PFSK-1 (cell line): Measurements from ENCODE around the gene TRIM45.

Experiments
- FOXP2 ChIP-seq: optimal IDR thresholded peaks from 2 replicates; pipeline ENCODE3; 2011; ENCODE audit warnings: borderline replicate concordance, control low read depth, inconsistent platforms; ENCODE audit not compliant: insufficient read depth; ENCODE audit errors: extremely low read length, extremely low read depth
- POLR2AphosphoS5 ChIP-seq: IDR thresholded peaks from 2 replicates; pipeline ENCODE4 v1.6.1; 2012; ENCODE audit warnings: low read depth, mild to moderate bottlenecking, control low read depth, low read length, moderate library complexity
- SIN3A ChIP-seq: IDR thresholded peaks from 2 replicates; pipeline ENCODE4 v1.6.1; 2012; ENCODE audit warnings: mild to moderate bottlenecking, low read length, moderate library complexity, borderline replicate concordance; ENCODE audit not compliant: insufficient read depth
- TAF1 ChIP-seq: IDR thresholded peaks from 2 replicates; pipeline ENCODE4 v1.6.1; 2012; ENCODE audit warnings: low read length, control low read depth, borderline replicate concordance; ENCODE audit not compliant: insufficient read depth
- TF ChIP-seq, protein P1 (sequence below), 2 experiments: IDR thresholded peaks; 2 replicates each; pipeline versions ENCODE4 v1.6.1 to v1.8.0; 2011 to 2012; ENCODE audit warnings: low read depth in 2 of 2, low read length in 2 of 2, control low read depth in 1 of 2, inconsistent platforms in 1 of 2, mild to moderate bottlenecking in 1 of 2, moderate library complexity in 1 of 2; ENCODE audit not compliant: insufficient read depth in 1 of 2

The TRIM45 gene

DNA sequence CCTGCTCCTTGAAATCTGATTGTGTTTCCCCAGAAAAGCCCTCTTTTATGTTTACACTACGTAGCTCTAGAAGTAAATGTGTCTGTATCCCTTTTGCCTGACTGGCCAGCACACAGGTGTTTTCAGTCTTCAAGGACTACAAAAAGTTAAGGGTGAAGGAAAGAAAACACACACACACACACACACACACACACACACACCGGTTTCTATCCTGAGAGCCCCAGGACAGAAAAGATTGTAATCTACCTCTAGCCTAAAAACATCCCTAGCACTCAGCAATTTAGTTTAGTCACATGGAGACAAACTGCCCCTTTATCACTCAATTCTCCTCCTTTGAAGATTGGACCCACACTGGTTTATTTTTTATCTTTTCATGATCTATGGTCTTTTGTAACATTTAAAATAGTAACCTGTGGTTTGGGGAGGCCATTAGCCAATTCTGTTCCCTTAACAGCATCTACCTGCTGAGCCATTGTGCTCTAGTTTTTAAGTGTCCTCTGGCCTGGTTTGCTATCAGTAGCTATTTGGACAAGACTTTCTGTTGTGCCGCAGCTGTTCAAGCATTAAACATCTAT is 15.8 kb upstream of the TRIM45 start:
- TF ChIP-seq SIN3A (no peak), TAF1 (no peak), POLR2AphosphoS5 (no peak), FOXP2 (no peak)
- TF ChIP-seq, protein P1, sequence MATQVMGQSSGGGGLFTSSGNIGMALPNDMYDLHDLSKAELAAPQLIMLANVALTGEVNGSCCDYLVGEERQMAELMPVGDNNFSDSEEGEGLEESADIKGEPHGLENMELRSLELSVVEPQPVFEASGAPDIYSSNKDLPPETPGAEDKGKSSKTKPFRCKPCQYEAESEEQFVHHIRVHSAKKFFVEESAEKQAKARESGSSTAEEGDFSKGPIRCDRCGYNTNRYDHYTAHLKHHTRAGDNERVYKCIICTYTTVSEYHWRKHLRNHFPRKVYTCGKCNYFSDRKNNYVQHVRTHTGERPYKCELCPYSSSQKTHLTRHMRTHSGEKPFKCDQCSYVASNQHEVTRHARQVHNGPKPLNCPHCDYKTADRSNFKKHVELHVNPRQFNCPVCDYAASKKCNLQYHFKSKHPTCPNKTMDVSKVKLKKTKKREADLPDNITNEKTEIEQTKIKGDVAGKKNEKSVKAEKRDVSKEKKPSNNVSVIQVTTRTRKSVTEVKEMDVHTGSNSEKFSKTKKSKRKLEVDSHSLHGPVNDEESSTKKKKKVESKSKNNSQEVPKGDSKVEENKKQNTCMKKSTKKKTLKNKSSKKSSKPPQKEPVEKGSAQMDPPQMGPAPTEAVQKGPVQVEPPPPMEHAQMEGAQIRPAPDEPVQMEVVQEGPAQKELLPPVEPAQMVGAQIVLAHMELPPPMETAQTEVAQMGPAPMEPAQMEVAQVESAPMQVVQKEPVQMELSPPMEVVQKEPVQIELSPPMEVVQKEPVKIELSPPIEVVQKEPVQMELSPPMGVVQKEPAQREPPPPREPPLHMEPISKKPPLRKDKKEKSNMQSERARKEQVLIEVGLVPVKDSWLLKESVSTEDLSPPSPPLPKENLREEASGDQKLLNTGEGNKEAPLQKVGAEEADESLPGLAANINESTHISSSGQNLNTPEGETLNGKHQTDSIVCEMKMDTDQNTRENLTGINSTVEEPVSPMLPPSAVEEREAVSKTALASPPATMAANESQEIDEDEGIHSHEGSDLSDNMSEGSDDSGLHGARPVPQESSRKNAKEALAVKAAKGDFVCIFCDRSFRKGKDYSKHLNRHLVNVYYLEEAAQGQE (IDR thresholded peaks at IDR 0.05; ENCODE audit: insufficient read depth in 1 of 2, low read depth in 2 of 2, low read length in 2 of 2) = no peak

DNA sequence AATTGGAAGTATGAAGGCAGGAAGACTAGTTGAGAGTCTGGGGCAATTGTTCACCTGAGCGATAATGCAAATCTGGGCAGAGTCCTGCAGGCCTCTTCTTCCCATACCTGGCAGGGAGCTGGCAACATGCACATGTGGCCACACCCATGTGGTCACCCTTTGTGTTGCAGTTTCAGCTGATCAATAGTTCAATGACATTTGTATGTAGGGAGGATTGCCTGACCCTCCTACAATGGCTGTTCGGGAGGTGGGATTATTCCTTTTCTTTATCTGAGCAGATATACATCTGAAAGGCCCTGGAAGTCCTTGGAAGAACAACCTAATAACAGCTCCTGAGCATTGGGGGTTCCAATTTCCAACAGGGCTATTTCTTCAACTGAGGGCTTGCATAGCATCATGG is 15.2 kb upstream of the TRIM45 start:
- no peak for TF ChIP-seq TAF1
- TF ChIP-seq SIN3A = no peak
- no peak for TF ChIP-seq POLR2AphosphoS5
- TF ChIP-seq, protein P1 (IDR thresholded peaks at IDR 0.05; ENCODE audit: insufficient read depth in 1 of 2, low read depth in 2 of 2, low read length in 2 of 2) = no peak
- TF ChIP-seq FOXP2 = no peak

DNA sequence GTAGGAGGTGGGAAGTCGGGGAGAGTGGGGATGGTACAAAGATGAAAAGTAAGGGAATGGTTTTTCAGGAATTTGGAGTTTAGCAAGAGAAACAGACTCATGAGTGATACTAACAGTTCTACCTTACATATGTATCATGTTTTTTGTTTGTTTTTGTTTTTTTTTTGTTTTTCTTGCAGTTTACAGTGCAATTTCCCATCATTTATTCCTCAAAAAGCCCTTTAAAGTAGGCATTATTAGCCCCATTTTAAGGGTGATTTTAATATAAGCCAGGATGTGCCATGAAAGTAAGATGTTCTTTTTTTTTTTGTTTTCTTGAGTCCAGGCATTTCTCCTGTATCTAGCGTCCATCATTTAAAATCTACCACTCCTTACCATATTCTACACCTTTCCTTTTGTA is 13.8 kb upstream of the TRIM45 start:
- TF ChIP-seq POLR2AphosphoS5 (no peak), SIN3A (no peak), FOXP2 (no peak), TAF1 (no peak)
- TF ChIP-seq, protein P1 (IDR thresholded peaks at IDR 0.05; ENCODE audit: insufficient read depth in 1 of 2, low read depth in 2 of 2, low read length in 2 of 2) = no peak

DNA sequence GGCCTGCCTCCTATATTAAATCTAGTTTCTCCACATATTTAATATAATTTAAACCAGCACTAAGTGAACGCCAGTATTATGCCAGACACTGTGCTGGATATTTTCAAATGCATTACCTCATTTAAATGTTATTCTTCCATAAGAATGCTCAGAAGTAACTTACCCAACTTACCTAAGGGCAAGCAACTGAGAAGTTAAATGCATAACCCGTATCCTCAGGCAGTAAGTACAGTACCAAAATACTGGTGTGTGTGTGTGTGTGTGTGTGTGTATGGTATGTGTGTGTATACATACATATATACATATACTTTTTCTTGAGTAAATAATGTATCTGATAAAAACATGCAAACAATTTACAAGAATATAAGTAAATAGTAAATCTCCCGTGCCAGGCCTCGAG is 9.0 kb upstream of the TRIM45 start:
- TF ChIP-seq FOXP2 (no peak), SIN3A (no peak), POLR2AphosphoS5 (no peak), TAF1 (no peak)
- TF ChIP-seq, protein P1 (IDR thresholded peaks at IDR 0.05; ENCODE audit: insufficient read depth in 1 of 2, low read depth in 2 of 2, low read length in 2 of 2) = no peak

DNA sequence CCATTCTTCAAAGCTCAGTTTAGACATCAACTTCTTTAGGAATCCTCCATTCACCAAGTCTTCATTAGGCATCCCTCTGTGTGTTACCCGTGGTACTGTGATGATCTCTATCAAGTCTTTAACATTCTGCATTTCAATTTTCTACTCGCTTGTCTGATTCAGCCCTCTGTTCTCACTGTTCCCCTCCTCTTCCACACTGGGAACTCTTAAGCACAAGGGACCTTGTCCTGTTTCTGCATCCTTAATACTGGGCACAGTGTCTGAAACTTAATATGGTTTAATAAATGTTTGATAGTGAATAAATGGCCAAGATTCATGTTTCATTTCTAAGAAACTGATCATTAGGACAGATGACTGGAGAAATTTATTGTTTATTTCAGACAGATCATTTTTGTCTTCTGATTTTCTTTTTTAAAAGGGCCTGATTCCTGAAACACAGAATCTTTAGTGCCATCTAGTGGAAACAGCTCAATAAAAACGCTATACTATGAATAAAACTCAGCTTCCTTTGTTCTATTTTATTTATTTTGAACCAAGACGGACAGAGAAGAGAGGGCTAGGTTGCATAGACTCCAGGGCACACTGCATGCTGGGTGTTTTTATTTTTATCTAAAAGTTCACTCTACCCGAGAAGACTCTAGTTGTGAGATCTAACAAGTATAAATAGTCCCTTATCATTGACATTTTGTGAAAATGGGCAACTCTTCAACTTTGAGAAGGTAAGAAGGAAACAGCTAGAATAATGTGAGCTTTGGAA is 7.0 kb upstream of the TRIM45 start:
- TF ChIP-seq FOXP2 = no peak
